SK-N-SH (cell line): ENCODE results near the gene TMEM132D. TPM values are rescaled to one million over a fixed set of nuclear protein-coding genes. Genes with fewer than 3 reads are reported as not detected.

Experiments
- CTCF ChIA-PET: fragments of 300-600, 350-600 bp; formaldehyde crosslinking; extraction: SDS; loops from one replicate; lab custom pipeline; 2021; lab: Yijun Ruan, JAX
- POLR2A ChIA-PET: fragments of 350-600 bp; sonication (Branson Sonifier 250); formaldehyde crosslinking; extraction: SDS; loops from one replicate; lab custom pipeline; 2020; ENCODE audit warnings: antibody characterized with exemption, inconsistent platforms; lab: Yijun Ruan, JAX
- DNase-seq: peaks from one replicate; pipeline ENCODE4 v3.0.0; 2012
- H2AFZ ChIP-seq: fragments of 200-600 bp; sonication (generic); 2 replicates; pipeline ENCODE4 v1.8.1; 2016; ENCODE audit warnings: antibody characterized with exemption, mild to moderate bottlenecking, low read depth
- H3F3A ChIP-seq: fragments of 200-600 bp; sonication (generic); replicated peaks from 2 replicates; pipeline ENCODE3; 2016; ENCODE audit warnings: antibody characterized with exemption, mild to moderate bottlenecking; ENCODE audit not compliant: insufficient read depth
- H3K27ac ChIP-seq, 2 experiments: fragments of 200-500 bp in 1 of 2; fragments of 200-600 bp in 1 of 2; sonication (Bioruptor generic) in 1 of 2; sonication (generic), shearing (Covaris generic) in 1 of 2; 2 replicates each; pipeline versions ENCODE4 v1.5.1 to v1.6.1; 2014 to 2016; ENCODE audit warnings: low read depth in 2 of 2, inconsistent platforms in 1 of 2, low read length in 1 of 2, mild to moderate bottlenecking in 1 of 2, mixed read lengths in 1 of 2
- H3K27me3 ChIP-seq: fragments of 200-600 bp; sonication (generic), shearing (Covaris generic); 2 replicates; pipeline ENCODE4 v1.6.1; 2016; ENCODE audit warnings: mixed run types; ENCODE audit not compliant: insufficient read depth
- H3K36me3 ChIP-seq, 2 experiments: fragments of 200-500 bp in 1 of 2; fragments of 200-600 bp in 1 of 2; sonication (Bioruptor generic) in 1 of 2; sonication (generic) in 1 of 2; replicated peaks in 1 of 2; 2 replicates each; pipeline versions ENCODE3 to v1.5.1; 2014 to 2016; ENCODE audit warnings: low read length in 1 of 2, mild to moderate bottlenecking in 1 of 2; ENCODE audit not compliant: insufficient read depth in 2 of 2, control insufficient read depth in 1 of 2
- H3K4me1 ChIP-seq, 2 experiments: fragments of 200-500 bp in 1 of 2; fragments of 200-600 bp in 1 of 2; sonication (Bioruptor generic) in 1 of 2; sonication (generic), shearing (Covaris generic) in 1 of 2; 2 replicates each; pipeline versions ENCODE4 v1.5.1 to v1.6.1; 2014 to 2016; ENCODE audit warnings: low read depth in 1 of 2, low read length in 1 of 2, mixed run types in 1 of 2; ENCODE audit not compliant: insufficient read depth in 2 of 2, control insufficient read depth in 1 of 2
- H3K4me2 ChIP-seq: fragments of 200-600 bp; sonication (generic), shearing (Covaris generic); 2 replicates; pipeline ENCODE4 v1.6.1; 2017; ENCODE audit warnings: mixed run types
- H3K4me3 ChIP-seq, 2 experiments: fragments of 200-500 bp in 1 of 2; fragments of 200-600 bp in 1 of 2; sonication (Bioruptor generic) in 1 of 2; sonication (generic), shearing (Covaris generic) in 1 of 2; 2 replicates each; pipeline versions ENCODE4 v1.5.1 to v1.8.1; 2014 to 2016; ENCODE audit warnings: low read depth in 2 of 2, inconsistent platforms in 1 of 2, low read length in 1 of 2, mild to moderate bottlenecking in 1 of 2, mixed read lengths in 1 of 2, moderate library complexity in 1 of 2
- H3K79me2 ChIP-seq: fragments of 200-600 bp; sonication (generic); 2 replicates; pipeline ENCODE4 v1.8.1; 2017; ENCODE audit warnings: mild to moderate bottlenecking; ENCODE audit not compliant: insufficient read depth
- H3K9ac ChIP-seq: fragments of 200-600 bp; sonication (generic); 2 replicates; pipeline ENCODE4 v1.6.1; 2017; ENCODE audit warnings: mixed run types
- H3K9me2 ChIP-seq: fragments of 200-600 bp; sonication (generic); 2 replicates; pipeline ENCODE4 v1.6.1; 2017; ENCODE audit warnings: mixed run types
- H3K9me3 ChIP-seq: fragments of 200-600 bp; sonication (generic); 2 replicates; pipeline ENCODE4 v1.6.1; 2017; ENCODE audit warnings: mixed run types, mild to moderate bottlenecking, moderate library complexity
- H4K20me1 ChIP-seq: fragments of 200-600 bp; sonication (generic); 2 replicates; pipeline ENCODE4 v1.6.1; 2017; ENCODE audit warnings: mild to moderate bottlenecking, mixed run types; ENCODE audit not compliant: insufficient read depth
- CTCF ChIP-seq: fragments of 200-600 bp; sonication (generic); IDR thresholded peaks from 2 replicates; pipeline ENCODE4 v1.6.1; 2017; ENCODE audit warnings: antibody characterized with exemption, mild to moderate bottlenecking, moderate library complexity
- FOSL2 ChIP-seq: IDR thresholded peaks from 2 replicates; pipeline ENCODE4 v1.4.0; 2012; ENCODE audit warnings: low read depth, mild to moderate bottlenecking, moderate library complexity, borderline replicate concordance
- GABPA ChIP-seq: IDR thresholded peaks from 2 replicates; pipeline ENCODE4 v1.4.0; 2012; ENCODE audit warnings: low read depth, mild to moderate bottlenecking
- MEF2A ChIP-seq: IDR thresholded peaks from 2 replicates; pipeline ENCODE4 v1.4.0; 2012; ENCODE audit warnings: low read depth, borderline replicate concordance
- MXI1 ChIP-seq: IDR thresholded peaks from 2 replicates; pipeline ENCODE4 v1.6.1; 2012; ENCODE audit warnings: mild to moderate bottlenecking, low read depth, low read length, improper control_type of control experiment
- POLR2AphosphoS5 ChIP-seq: IDR thresholded peaks from 2 replicates; pipeline ENCODE4 v1.6.1; 2012; ENCODE audit warnings: low read depth, low read length
- RAD21 ChIP-seq: IDR thresholded peaks from 2 replicates; pipeline ENCODE4 v1.6.1; 2012; ENCODE audit warnings: mild to moderate bottlenecking, low read length
- RCOR1 ChIP-seq: fragments of 150-350 bp; IDR thresholded peaks from 2 replicates; pipeline ENCODE4 v1.6.1; 2017; ENCODE audit warnings: antibody characterized with exemption, low read length
- REST ChIP-seq: IDR thresholded peaks from 2 replicates; pipeline ENCODE4 v1.6.1; 2012; ENCODE audit warnings: mild to moderate bottlenecking, low read depth, low read length, moderate library complexity
- RFX5 ChIP-seq: IDR thresholded peaks from 2 replicates; pipeline ENCODE4 v1.6.1; 2012; ENCODE audit warnings: mild to moderate bottlenecking, improper control_type of control experiment, low read length
- SIN3A ChIP-seq: IDR thresholded peaks from 2 replicates; pipeline ENCODE4 v1.6.1; 2012; ENCODE audit warnings: low read depth, mild to moderate bottlenecking, low read length, moderate library complexity, borderline replicate concordance
- SMC3 ChIP-seq: IDR thresholded peaks from 2 replicates; pipeline ENCODE4 v1.6.1; 2012; ENCODE audit warnings: low read depth, low read length, improper control_type of control experiment
- TAF1 ChIP-seq: IDR thresholded peaks from 2 replicates; pipeline ENCODE4 v1.6.1; 2012; ENCODE audit warnings: low read depth, mild to moderate bottlenecking, low read length, moderate library complexity, borderline replicate concordance
- TCF12 ChIP-seq: IDR thresholded peaks from 2 replicates; pipeline ENCODE4 v1.4.0; 2012
- TEAD4 ChIP-seq: IDR thresholded peaks from 2 replicates; pipeline ENCODE4 v1.4.0; 2012; ENCODE audit warnings: mild to moderate bottlenecking, borderline replicate concordance; ENCODE audit not compliant: insufficient read depth
- USF1 ChIP-seq: IDR thresholded peaks from 2 replicates; pipeline ENCODE4 v1.4.0; 2012; ENCODE audit warnings: low read depth, borderline replicate concordance
- WGBS: methylation state at CpG from one replicate; pipeline ENCODE4 v1.1.6; 2017; ENCODE audit warnings: low lambda C conversion rate; 5-methylcytosine and 5-hydroxymethylcytosine counted together
- polyA plus RNA-seq, 3 experiments: library from polyadenylated mRNA; depleted of rRNA; stranded (reverse); fragments of >200 nt; gene quantifications; 2 replicates each; pipeline ENCODE4 v1.2.3, GENCODE V29; 2012

The TMEM132D gene
- polyA plus RNA-seq, 1 of the 3 experiments (the other 2 are of a cell fraction): not detected

GRCh38 chr12:129337413-129337812, 566.4 kb downstream of the TMEM132D start:
- WGBS: 47% methylated on average over 17 of the region's 17 CpGs
- Histone ChIP-seq H3K27me3 (no peaks in the 10 kb centered on the region), H3K4me1 (no peaks in the 10 kb centered on the region)
- TF ChIP-seq SIN3A: no peak
- no peak for TF ChIP-seq MEF2A
- TF ChIP-seq POLR2AphosphoS5: no peak
- TF ChIP-seq GABPA: no peak
- TF ChIP-seq TAF1: no peak
- TF ChIP-seq RFX5: no peak
- TF ChIP-seq TEAD4: no peak
- TF ChIP-seq FOSL2: no peak
- no peak for TF ChIP-seq REST
- TF ChIP-seq SMC3: no peak
- no peak for TF ChIP-seq RCOR1
- no peak for TF ChIP-seq CTCF
- TF ChIP-seq RAD21: no peak
- TF ChIP-seq MXI1: no peak
- no peak for TF ChIP-seq TCF12
- no peak for TF ChIP-seq USF1
- TF ChIP-seq, all 33 proteins: peak for 0
- no peak for DNase-seq
- CTCF ChIA-PET: no interaction called here
- POLR2A ChIA-PET: no interaction called here
- no peaks in the 10 kb centered on the region; the same call in 1 of the 2 replicates for H3K9me3 ChIP-seq
- no peak overlapping the region for H3K4me2 ChIP-seq
- H2AFZ ChIP-seq: no peak overlapping the region
- H3F3A ChIP-seq: no peaks in the 10 kb centered on the region
- H3K27ac ChIP-seq: no peak overlapping the region
- H3K4me3 ChIP-seq: no peak overlapping the region
- no peak overlapping the region for H3K9ac ChIP-seq
- H4K20me1 ChIP-seq: no peaks in the 10 kb centered on the region
- H3K9me2 ChIP-seq: no peaks in the 10 kb centered on the region
- H3K36me3 ChIP-seq: no peaks in the 10 kb centered on the region
- no peaks in the 10 kb centered on the region for H3K79me2 ChIP-seq
